GM21786 (cell line): Measurements from ENCODE around the gene RPL27.

Experiments
- ATAC-seq: cut with Tn5 transposase; IDR thresholded peaks from one replicate; pipeline ENCODE4 v1.9.1; 2021; ENCODE audit not compliant: unreplicated experiment

Gene RPL27

GRCh38 chr17:43044024-43044423 lies 45.8 kb downstream of the RPL27 start:
- no peak for ATAC-seq

GRCh38 chr17:43051969-43052368 lies 53.8 kb downstream of the RPL27 start:
- no peak for ATAC-seq
